ENCODE measurements around the gene USH1C.

The USH1C gene

DNA sequence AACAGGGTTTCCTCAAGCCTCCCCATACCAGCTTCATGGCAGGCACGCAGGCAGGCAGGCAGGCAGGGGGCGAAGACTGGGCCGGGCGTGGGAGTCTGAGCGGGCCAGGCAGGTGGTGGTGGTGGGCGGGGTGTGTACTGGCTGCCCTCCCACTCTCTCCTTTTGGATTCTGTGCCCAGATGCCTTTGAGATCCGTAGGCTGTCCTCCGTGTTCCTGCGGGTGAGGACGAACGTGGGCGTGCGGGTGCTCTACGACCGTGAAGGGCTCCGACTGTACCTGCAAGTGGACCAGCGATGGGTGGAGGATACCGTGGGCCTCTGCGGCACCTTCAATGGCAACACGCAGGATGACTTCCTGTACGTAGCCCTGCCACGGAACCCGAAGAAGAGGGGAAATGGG is 25.8 kb upstream of the USH1C start:
- no peak for DNase-seq (ENCODE audit: low spot score)

DNA sequence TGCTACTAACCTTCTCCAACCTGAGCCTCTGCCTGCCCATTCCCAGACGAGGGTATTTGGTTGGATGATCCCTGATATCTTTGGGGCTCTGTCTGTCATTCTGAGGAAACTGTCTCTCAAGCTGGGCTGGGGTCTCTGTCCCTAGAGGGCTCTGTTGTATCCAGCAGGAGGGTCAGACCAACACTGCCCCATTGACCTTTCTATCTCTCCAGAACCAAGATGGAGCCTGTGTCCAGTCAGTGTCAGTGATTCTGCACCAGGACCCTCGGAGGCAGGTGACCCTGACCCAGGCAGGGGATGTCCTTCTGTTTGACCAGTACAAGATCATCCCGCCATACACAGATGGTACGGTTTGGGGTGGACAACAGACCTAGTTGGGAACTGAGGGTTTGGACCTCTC is 24.7 kb upstream of the USH1C start:
- no peak for DNase-seq (ENCODE audit: low spot score)

DNA sequence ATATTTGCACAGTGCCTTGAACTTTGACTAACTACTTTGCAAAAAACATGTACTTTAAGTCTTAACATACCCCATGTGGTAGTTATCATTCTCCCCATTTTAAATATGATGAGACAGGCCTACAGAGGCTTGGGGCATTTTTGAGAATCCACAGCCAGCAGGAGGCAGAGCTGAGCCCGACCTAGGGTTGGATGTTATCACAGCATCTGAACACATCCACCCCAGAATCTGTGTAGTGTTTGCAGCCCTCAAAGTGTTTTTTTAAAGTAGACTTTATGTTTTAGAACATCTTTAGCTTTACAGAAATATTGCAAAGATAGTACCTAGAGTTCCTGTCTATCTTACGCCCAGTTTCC is 20.4 kb upstream of the USH1C start:
- no peak for DNase-seq (ENCODE audit: low spot score)

DNA sequence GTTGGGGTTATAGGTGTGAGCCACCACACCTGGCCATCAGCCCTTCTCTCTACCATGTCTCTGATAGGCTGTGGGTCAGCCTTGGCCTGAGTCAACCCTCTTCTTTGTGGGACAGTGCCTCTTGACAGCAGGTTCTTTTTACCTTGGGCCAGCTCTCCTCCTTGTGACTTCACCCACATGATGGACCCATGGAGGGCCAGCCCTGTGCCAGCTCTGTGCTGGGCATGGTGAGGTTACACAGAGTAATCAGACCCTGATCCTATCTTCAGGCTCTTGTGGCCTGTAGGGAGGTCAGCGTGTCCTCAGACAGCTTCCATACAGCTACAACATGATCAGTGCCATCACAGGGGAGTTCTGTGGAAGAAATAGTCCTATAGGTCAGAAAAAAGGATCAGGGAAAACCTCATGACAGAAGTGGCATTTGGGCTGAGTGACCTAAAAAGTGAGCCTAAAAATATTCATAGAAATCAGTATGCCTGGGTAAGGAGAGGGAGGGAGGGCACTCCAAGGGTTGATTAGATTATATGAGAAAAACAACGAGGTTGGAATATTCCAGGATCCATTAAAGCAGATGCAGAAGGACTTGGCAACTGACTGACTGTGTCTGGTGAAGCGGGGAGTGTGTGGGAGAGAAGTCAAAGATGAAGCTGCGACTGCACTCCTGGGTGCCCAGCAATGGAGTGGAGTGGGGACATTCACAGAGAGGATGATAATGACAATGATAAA is 19.9 kb upstream of the USH1C start:
- no peak for DNase-seq (ENCODE audit: low spot score)

DNA sequence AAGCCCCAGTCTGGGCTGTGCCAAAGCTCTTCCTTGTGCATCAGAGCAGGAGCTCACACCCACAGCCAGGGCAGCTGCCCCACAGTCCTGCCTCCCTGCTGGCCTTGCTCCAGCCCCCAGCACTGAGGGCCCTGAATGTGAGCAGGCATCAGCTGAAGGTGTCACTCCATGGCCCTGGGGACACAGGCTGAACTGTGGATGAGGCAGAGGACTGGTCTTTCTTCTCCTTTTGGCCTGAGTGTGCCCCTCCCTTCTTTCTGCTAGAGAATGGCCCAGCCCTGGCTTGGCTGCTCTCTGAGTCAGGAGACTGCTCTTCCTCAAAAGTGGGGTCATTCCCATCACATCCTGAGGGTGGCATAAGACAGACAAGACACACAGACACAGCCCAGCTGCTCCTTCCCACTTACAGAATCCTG is 19.0 kb upstream of the USH1C start:
- no peak for DNase-seq (ENCODE audit: low spot score)

DNA sequence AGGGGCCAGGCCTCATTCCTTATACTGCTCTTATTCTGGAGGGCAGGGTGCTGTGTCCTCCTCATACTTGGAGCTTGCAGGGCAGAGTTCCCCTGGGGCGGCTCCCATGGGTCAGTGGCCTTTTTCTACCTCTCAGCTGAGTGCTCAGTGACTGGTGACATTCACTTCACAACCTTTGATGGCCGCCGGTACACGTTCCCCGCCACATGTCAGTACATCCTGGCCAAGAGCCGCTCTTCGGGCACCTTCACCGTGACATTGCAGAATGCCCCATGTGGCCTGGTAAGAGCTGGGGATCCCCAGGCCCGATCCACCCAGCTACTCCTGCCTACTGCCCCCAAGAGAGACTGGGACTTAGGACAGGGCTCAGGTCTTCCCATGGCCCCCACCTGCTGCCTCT is 17.3 kb upstream of the USH1C start:
- no peak for DNase-seq (ENCODE audit: low spot score)

DNA sequence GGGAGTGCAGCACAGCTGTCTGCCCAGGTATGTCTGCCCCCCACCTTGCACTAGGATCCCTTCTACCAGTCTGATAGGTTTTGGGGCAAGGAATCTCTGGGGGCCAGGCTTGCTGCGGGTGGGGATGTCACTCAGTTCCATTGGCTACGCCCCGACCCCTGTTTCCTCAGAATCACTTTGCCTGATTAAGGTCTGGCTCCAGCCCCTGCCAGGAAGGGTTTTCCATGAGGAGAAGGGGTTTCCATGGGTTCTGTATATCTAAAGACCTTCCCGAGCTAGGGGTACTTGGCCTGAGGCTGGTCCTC is 16.8 kb upstream of the USH1C start:
- DNase-seq (ENCODE audit: low spot score), result no peak

DNA sequence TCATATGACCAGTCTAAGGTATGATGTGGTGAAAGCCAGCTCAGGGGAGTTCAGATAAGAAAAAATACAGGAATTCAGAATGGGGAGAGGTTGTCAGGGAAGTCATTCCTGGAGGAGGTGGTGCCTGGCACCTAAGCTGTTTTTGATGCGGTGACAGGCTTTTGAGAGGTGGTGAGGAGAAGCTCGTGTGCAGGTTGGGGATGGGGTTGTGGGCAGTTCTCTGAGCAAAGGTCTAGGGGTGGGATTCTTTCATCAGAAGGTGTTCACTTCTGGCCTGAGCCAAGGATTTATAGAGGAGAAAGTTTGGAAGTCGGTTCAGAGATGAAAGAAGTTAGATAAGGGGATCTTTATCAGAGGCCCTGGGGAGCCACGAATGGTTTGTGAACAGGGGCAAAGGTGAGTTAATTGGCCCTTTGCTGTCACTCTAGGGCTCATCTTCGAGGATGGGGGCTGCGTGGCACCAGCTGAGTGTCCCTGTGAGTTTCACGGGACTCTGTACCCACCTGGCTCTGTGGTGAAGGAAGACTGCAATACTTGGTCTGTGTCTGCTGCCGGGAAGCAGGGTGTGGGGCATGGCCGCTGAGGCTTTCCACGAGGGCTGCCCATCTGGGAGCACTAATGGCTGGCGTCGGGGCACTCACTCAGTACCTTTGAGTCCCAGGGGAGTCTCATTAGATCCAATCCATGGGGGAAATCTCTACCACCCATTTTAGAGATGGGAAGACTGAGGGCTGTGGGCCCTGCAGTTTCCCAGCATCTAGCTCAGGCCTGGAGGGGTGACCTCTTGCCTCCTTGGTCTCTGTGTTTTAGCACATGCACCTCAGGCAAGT is 16.3 kb upstream of the USH1C start:
- DNase-seq (ENCODE audit: low spot score), result no peak

DNA sequence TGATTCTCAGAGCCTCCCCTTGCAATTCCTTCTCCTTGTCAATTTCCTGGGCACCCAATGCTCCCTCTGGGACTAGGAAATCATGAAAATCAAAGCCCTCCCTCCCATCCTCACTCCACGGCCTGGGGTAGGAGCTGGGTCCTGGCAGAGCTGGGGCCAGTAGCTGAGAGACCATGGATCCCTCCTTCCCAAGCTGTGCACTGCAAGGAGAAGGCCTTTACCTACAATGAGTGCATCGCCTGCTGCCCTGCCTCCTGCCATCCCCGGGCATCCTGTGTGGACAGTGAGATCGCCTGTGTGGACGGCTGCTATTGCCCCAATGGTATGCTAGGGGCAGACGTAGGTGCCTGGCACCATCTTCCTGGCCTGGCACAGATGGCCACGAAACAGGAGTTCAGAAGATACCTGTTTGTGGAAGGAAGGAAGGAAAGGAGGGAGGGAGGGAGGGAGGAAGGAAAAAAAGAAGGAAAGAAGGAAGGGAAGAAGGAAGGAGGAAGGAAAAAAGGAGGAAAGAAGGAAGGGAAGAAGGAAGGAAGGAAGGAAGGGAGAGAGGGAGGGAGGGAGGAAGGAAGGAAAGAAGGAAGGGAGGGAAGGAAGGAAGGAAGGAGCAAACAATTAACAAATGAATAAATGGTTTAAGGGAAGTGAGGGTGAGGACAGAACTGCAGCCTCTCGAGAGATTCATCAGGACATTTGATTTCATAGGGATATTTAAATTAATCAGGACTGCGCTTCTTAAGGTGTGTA is 15.3 kb upstream of the USH1C start:
- no peak for DNase-seq (ENCODE audit: low spot score)

DNA sequence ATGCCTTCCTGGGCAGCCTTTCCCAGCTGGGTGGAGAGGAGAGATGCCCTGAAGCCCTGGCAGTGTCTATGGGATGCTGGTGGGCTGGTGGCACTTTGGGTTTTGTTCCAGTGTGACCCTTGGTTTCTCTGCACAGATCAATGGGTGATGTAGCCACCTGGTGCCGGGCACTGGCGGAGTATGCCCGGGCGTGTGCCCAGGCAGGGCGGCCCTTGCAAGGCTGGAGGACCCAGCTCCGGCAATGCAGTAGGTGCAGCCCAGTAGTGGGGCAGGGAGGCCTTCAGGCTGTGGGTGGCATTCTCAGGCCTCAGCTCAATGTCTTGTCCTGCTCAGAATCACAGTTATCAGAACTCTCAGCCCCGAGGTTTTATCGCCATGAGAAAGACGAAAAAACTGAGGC is 14.7 kb upstream of the USH1C start:
- no peak for DNase-seq (ENCODE audit: low spot score)

DNA sequence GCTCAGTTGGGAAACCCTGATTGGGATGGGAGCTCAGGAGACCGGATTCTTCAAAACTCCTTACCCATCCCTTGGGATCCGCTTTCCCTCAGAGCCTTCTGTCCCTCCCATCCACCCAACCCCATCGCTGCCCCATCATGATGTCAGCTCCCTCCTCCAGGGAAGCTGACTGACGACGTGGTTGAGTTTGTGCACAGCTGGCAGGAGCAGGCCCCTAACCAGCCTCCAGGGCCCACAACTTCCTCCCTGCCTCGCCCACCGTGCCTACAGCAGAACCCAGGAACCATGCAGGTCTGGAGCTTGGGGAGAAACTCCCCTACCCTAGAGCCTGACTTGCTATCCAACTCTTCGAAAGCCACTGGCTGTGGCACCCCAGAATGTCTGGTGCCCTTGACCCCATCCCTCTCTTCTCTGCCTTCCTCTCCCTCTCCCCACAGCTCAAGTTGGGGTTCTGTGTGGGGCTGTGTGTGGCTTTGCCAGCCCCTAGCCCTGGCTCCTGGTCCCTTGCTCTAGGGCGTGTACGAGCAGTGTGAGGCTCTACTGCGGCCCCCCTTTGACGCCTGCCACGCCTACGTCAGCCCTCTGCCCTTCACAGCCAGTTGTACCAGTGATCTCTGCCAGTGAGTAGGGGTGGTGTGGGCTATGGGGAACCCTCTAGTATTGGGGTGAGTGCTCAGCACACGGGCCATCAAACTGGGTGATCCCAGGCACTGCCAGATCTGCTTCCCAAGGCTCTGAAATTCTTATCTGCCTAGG is 14.0 kb upstream of the USH1C start:
- no peak for DNase-seq (ENCODE audit: low spot score)

DNA sequence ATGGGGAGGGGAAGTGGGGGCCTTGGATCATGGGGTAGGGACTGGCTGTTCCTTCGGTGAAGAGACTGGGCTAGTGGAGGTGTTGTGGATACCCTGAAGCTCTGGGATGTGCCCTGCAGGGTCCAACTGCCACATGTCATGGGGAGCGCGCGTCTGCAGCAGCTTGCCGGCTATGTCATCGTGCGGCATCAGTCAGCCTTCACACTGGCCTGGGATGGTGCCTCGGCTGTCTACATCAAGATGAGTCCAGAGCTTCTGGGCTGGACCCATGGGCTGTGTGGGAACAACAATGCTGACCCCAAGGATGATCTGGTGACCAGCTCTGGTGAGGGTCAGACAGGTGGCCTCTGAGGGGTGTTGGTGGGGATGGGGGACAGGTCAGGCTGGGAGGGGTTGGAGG is 12.8 kb upstream of the USH1C start:
- no peak for DNase-seq (ENCODE audit: low spot score)

DNA sequence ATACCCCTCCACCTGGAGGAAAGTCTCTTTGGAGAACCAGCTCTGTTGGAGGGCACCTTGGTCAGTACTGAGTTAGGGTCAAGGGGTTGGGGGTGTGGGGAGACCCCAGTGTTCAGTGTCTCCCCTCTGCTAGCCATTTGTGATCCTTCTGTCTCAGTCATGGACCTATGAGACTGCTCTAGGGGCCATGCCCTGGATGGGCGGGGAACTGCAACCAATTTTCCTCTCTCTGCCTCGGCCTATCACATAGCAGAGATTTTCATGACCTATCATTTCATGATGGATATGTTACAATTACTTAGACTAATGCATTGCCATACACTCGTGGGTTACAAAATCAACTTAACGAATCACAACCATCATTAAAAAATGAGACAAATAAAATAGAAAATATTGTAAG is 10.3 kb upstream of the USH1C start:
- no peak for DNase-seq (ENCODE audit: low spot score)

DNA sequence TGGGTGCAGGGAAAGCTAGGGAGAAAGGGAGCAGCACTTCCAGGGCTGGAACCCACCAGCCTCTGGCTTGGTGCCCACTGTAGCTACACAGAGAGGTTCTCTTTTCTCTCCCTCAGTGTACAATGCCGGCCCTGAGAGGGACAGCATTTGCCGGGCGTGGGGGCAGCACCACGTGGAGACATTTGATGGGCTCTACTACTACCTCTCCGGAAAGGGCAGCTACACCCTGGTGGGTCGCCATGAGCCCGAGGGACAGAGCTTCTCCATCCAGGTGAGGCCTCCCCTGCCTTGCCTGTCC is 9.0 kb upstream of the USH1C start:
- DNase-seq (ENCODE audit: low spot score), result no peak

DNA sequence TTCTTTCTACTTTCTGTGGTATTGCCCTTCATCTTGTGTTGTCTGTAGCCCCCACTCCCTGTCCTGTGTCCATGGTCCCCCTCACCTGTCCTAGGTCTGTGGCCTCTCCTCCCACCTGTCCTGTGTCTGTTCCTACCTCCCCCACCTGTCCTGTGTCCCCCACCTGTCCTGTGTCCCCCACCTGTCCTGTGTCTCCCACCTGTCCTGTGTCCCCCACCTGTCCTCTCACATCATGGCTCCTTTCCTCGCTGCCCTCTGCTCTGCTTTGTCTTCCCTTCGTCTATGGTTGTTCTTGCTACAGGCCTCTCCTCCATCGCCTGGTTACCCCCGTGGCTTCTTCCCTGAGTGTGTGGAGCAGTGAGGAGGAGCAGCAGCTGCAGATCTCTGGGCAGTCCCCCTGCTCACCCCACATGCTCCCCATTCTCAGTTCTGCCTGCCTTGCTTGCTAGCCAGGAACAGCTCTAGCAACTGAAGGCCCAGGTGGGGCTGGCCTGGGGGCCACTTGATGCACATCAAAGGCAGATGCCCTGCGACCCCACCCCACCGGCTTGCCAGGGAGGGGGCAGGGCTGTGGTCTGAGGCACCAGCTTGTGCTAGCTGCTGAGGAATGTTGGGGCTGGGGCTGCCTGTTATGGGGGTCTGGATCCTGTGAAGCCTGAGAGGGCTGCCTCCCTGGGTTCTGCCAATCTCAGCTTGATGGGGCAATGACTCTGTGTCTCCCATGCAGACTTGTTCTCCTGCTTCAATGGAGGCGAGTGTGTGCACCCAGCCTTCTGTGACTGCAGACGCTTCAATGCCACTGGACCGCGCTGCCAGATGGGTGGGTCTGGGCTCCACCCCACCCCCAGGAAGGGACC is 8.4 kb upstream of the USH1C start:
- no peak for DNase-seq (ENCODE audit: low spot score)

DNA sequence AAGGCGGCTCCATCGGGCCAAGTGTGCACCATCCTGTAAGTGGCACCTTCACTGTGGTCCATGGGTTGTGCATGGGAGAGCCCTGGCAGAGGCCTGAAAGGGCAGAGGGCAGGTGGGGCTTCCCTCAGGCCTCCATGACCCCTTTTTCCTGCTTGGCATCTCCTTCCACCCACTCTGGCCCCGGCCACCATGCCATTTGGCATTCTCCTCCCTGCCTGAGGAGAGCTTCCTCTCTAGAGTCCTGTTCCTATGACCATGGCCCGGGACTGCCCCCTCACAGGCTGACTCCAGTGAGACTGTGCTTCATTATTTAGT is 7.8 kb upstream of the USH1C start:
- no peak for DNase-seq (ENCODE audit: low spot score)

DNA sequence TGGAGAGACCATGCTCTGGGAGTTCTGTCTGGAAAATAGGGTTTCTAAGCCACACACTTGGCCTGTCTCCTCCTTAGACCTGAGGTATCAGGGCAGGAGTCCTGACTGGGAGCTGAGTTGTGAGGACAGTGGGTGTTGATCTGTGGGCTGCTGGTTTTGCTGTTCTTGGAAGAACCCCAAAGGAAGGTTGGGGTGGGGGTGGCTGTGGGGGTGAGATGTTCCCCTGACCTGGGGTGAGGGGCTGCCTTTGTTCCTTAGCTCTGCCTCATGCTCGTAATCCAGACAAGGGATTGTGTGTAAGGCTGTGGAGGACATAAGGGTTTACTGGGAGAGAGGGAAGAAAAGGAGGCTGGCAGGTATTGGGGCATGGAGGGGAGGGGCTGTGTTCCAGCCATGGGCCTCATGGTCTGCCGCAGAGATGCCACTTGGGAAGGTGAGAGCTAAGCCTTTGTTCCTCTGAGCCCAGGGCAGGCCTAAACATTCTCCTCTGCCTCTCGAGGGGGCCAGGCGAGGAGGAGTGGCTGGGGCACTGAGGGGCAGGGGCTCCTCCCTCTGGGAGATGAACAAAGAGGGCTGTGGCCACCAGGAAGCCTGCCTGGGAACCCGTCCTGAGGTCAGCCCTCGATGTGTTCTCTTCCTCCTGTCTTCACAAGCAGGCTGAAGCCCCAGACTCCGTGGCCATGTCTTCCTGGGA is 7.3 kb upstream of the USH1C start:
- no peak for DNase-seq (ENCODE audit: low spot score)

DNA sequence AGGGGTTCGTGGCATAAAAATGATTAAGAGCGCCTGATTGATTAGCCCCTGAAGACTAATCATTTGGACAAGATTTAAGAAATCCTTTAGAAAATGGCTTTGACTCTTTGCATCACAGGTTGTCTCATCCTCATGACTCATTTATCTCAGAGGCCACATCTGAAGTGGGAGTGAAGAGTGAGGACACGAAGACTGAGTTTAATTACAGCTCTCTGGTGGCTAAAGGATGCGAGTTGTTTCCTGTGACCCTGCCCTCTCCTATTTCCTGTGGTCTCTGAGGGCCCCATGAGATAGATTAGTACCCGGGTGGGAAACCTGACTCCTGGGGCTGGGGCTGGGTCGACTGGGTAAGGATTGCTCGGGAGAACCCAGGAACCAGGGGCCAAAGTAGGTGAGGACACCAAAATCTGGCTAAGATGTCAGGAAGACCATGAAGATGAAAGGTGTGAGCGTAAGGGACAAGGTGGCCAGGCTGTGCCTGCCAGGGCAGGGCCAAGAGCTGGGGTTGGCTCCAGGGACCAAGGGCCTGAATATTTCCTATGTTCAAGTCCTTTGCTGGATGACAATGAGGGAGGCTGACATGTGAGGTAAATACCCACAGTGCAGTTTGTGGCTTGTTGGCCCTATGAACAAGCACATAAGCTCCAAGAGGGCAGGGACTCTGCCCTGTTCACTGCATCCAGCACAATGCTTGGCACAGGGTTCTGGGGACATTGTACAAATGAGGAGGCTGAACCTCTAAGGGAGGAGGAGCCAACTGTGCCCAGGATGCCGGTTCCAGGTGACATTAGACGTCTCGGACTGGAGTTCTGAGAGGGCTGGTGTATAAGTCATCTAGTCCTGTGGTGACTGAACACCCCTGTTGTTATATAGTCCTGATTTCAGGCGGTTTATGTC is 6.5 kb upstream of the USH1C start:
- DNase-seq (ENCODE audit: low spot score), result no peak

DNA sequence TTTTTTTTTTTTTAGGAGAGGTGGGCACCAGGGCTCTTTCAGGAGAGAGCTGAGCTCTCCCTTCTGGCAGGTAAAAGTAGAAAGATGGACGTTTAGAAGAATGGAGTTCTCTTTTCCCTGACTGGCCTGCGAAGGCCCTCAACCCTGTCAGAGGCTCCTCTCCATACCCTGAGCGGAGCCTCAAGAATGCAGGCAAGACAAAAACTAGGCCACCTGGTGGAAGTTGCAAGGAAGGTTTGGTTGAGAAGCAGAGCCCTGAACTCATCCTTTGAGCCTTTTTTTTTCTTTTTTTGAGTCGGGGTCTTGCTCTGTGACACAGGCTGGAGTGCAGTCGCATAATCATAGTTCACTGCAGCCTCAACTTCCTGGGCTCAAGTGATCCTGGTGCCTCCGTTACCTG is 4.2 kb upstream of the USH1C start:
- DNase-seq (ENCODE audit: low spot score), result no peak

DNA sequence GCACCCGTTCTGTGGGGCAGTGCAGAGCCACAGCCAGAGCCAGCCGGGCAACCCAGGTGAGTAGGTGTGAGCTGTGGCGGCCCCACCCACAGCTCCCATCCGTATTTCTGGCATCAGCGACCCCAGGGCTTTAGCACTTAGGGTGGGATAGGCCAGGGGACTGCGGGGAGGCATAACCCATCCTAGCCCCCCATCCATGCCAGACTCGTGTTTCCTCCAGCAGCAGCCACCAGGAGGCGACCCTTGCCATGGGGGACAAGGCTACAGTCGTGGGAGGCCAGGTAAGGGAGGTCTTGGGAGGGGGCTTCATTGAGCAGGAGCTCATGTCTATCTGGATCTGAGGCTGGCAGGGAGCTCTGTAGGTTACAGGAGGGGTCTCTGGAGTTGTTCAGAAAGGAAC is 3.7 kb upstream of the USH1C start:
- DNase-seq (ENCODE audit: low spot score), result no peak
